ENCODE measurements around the gene SNX13.
"Not testable (repeated sequence)": the region's sequence is repeated elsewhere in the genome, so short reads cannot be mapped to it uniquely, and the experiment has no call there.

Gene SNX13

DNA sequence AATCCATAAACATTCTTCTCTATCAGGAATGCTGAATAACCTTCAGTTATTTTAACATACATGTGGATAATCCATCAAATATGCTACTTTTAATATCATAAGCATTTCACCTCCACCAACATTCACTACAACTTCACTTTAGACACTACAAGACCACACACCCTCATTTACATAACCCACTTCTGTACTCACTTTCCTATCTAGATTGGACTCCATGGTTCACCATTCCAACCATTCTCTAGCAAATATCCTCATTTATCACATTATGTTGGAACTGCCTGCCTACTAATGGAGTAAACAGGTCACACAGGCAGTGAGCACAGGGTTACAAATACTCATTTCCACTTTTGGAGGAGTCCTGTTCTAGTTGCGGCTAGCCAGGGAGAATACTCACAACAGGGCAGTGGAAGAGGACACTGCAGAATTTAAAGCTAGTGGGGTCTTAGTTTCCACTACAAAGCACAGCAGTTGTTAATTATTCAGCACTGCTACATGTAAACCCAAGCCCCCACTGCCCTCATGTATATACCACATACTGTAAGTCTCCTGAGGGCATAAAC is 18.4 kb downstream of the SNX13 start:
- H3K27me3 ChIP-seq (ENCODE audit: control insufficient read depth, insufficient read depth, low read length): no peaks in the 10 kb centered on the region
- peaks cover 4% of the 10 kb centered on the region for H3K4me1 ChIP-seq (ENCODE audit: control insufficient read depth, insufficient read depth, low read length)
- no peak overlapping the region for H3K4me3 ChIP-seq (ENCODE audit: low read length)
- H3K36me3 ChIP-seq (ENCODE audit: control insufficient read depth, insufficient read depth, low read length): no peaks in the 10 kb centered on the region
- H3K27ac ChIP-seq (ENCODE audit: low read depth, low read length): no peak overlapping the region
- no peak overlapping the region for H3K9ac ChIP-seq (ENCODE audit: low read length)

GRCh38 chr7:17917842-17918241 is 22.5 kb downstream of the SNX13 start:
- no peak overlapping the region for H3K27ac ChIP-seq (ENCODE audit: low read depth, low read length)
- H3K9ac ChIP-seq (ENCODE audit: low read length): no peak overlapping the region
- H3K36me3 ChIP-seq (ENCODE audit: control insufficient read depth, insufficient read depth, low read length): no peaks in the 10 kb centered on the region
- no peaks in the 10 kb centered on the region for H3K27me3 ChIP-seq (ENCODE audit: control insufficient read depth, insufficient read depth, low read length)
- no peaks in the 10 kb centered on the region for H3K4me1 ChIP-seq (ENCODE audit: control insufficient read depth, insufficient read depth, low read length)
- no peak overlapping the region for H3K4me3 ChIP-seq (ENCODE audit: low read length)

- H3K27me3 ChIP-seq (ENCODE audit: control insufficient read depth, insufficient read depth, low read length): no peaks in the 10 kb centered on the region
- no peak overlapping the region for H3K4me3 ChIP-seq (ENCODE audit: low read length)
- H3K27ac ChIP-seq (ENCODE audit: low read depth, low read length): no peak overlapping the region
- H3K36me3 ChIP-seq (ENCODE audit: control insufficient read depth, insufficient read depth, low read length): no peaks in the 10 kb centered on the region
- no peaks in the 10 kb centered on the region for H3K4me1 ChIP-seq (ENCODE audit: control insufficient read depth, insufficient read depth, low read length)
- no peak overlapping the region for H3K9ac ChIP-seq (ENCODE audit: low read length)
Measured at GRCh38 chr7:17916786-17917185, 23.5 kb downstream of the SNX13 start.

GRCh38 chr7:17915796-17916195 is 24.5 kb downstream of the SNX13 start:
- H3K4me1 ChIP-seq (ENCODE audit: control insufficient read depth, insufficient read depth, low read length): no peaks in the 10 kb centered on the region
- no peak overlapping the region for H3K27ac ChIP-seq (ENCODE audit: low read depth, low read length)
- no peaks in the 10 kb centered on the region for H3K36me3 ChIP-seq (ENCODE audit: control insufficient read depth, insufficient read depth, low read length)
- no peak overlapping the region for H3K9ac ChIP-seq (ENCODE audit: low read length)
- no peak overlapping the region for H3K4me3 ChIP-seq (ENCODE audit: low read length)
- H3K27me3 ChIP-seq (ENCODE audit: control insufficient read depth, insufficient read depth, low read length): no peaks in the 10 kb centered on the region

GRCh38 chr7:17915168-17915567 is 25.1 kb downstream of the SNX13 start:
- Histone ChIP-seq H3K4me1 (ENCODE audit: control insufficient read depth, insufficient read depth, low read length) (no peaks in the 10 kb centered on the region), H3K27ac (ENCODE audit: low read depth, low read length) (no peak overlapping the region), H3K4me3 (ENCODE audit: low read length) (no peak overlapping the region), H3K9ac (ENCODE audit: low read length) (no peak overlapping the region), H3K36me3 (ENCODE audit: control insufficient read depth, insufficient read depth, low read length) (no peaks in the 10 kb centered on the region), H3K27me3 (ENCODE audit: control insufficient read depth, insufficient read depth, low read length) (no peaks in the 10 kb centered on the region)

- H3K27me3 ChIP-seq (ENCODE audit: control insufficient read depth, insufficient read depth, low read length): no peaks in the 10 kb centered on the region
- no peak overlapping the region for H3K9ac ChIP-seq (ENCODE audit: low read length)
- H3K36me3 ChIP-seq (ENCODE audit: control insufficient read depth, insufficient read depth, low read length): no peaks in the 10 kb centered on the region
- H3K4me1 ChIP-seq (ENCODE audit: control insufficient read depth, insufficient read depth, low read length): no peaks in the 10 kb centered on the region
- H3K4me3 ChIP-seq (ENCODE audit: low read length): no peak overlapping the region
- no peak overlapping the region for H3K27ac ChIP-seq (ENCODE audit: low read depth, low read length)
Measured at GRCh38 chr7:17913250-17913649, 27.0 kb downstream of the SNX13 start.

DNA sequence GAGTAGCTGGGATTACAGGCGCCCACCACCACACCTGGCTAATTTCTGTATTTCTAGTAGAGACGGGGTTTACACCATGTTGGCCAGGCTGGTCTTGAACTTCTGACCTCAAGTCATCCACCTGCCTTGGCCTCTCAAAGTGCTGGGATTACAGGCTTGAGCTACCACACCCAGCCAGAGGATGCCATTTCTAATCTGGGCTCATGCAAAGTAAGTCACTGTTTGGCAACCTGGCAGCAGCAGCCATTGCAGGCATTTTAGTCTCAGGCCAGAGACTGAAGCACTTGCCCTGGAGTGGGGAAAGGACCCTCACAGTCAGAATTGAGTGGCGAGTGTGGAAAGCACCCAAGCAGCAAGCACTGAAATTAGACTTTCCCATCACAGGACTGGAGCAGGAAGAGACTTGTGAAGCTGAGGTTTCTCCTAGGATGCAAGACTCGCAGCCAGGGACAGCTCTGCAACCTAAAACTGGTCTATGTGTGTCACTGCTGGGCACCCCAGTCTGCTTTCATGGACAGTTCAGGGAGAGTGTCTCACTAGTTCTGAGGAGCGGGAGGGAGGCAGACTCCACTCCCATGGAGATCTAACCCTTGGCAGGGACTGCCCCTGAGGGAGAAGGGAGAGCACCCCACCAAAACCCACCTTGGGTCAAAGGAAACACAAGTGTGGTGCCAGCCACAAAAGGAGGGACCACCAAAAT is 27.6 kb downstream of the SNX13 start:
- H3K9ac ChIP-seq (ENCODE audit: low read length): no peak overlapping the region
- H3K27ac ChIP-seq (ENCODE audit: low read depth, low read length): no peak overlapping the region
- H3K27me3 ChIP-seq (ENCODE audit: control insufficient read depth, insufficient read depth, low read length): no peaks in the 10 kb centered on the region
- no peak overlapping the region for H3K4me3 ChIP-seq (ENCODE audit: low read length)
- H3K36me3 ChIP-seq (ENCODE audit: control insufficient read depth, insufficient read depth, low read length): no peaks in the 10 kb centered on the region
- no peaks in the 10 kb centered on the region for H3K4me1 ChIP-seq (ENCODE audit: control insufficient read depth, insufficient read depth, low read length)

GRCh38 chr7:17912050-17912449 is 28.2 kb downstream of the SNX13 start:
- Histone ChIP-seq H3K36me3 (ENCODE audit: control insufficient read depth, insufficient read depth, low read length) (no peaks in the 10 kb centered on the region), H3K27me3 (ENCODE audit: control insufficient read depth, insufficient read depth, low read length) (no peaks in the 10 kb centered on the region), H3K9ac (ENCODE audit: low read length) (no peak overlapping the region), H3K4me3 (ENCODE audit: low read length) (no peak overlapping the region), H3K27ac (ENCODE audit: low read depth, low read length) (no peak overlapping the region), H3K4me1 (ENCODE audit: control insufficient read depth, insufficient read depth, low read length) (no peaks in the 10 kb centered on the region)

GRCh38 chr7:17910377-17910776 is 29.9 kb downstream of the SNX13 start:
- no peak overlapping the region for H3K9ac ChIP-seq (ENCODE audit: low read length)
- no peak overlapping the region for H3K27ac ChIP-seq (ENCODE audit: low read depth, low read length)
- H3K36me3 ChIP-seq (ENCODE audit: control insufficient read depth, insufficient read depth, low read length): no peaks in the 10 kb centered on the region
- H3K4me1 ChIP-seq (ENCODE audit: control insufficient read depth, insufficient read depth, low read length): no peaks in the 10 kb centered on the region
- no peaks in the 10 kb centered on the region for H3K27me3 ChIP-seq (ENCODE audit: control insufficient read depth, insufficient read depth, low read length)
- H3K4me3 ChIP-seq (ENCODE audit: low read length): no peak overlapping the region

DNA sequence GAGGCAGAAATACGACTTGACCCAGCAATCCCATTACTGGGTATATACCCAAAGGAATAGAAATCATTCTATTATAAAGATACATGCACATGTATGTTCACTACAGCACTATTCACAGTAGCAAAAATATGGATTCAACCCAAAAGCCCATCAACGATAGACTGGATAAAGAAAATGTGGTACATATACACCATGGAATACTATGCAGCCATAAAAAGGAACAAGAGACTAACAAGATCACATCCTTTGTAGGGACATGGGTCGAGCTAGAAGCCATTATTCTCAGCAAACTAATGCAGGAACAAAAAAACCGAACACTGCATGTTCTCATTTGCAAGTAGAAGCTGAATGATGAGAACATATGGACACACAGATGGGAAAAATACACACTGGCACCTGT is 31.0 kb downstream of the SNX13 start:
- not testable (repeated sequence) for H3K36me3 ChIP-seq (ENCODE audit: control insufficient read depth, insufficient read depth, low read length); H3K4me1 ChIP-seq (ENCODE audit: control insufficient read depth, insufficient read depth, low read length)

GRCh38 chr7:17907014-17907413 is 33.3 kb downstream of the SNX13 start:
- no peaks in the 10 kb centered on the region for H3K27me3 ChIP-seq (ENCODE audit: control insufficient read depth, insufficient read depth, low read length)

More for the DNA sequence above, 31.0 kb downstream of the SNX13 start:
- not testable (repeated sequence) for H3K27me3 ChIP-seq (ENCODE audit: control insufficient read depth, insufficient read depth, low read length); H3K27ac ChIP-seq (ENCODE audit: low read depth, low read length); H3K9ac ChIP-seq (ENCODE audit: low read length); H3K4me3 ChIP-seq (ENCODE audit: low read length)

GRCh38 chr7:17903337-17903736 is 37.0 kb downstream of the SNX13 start:
- H3K4me3 ChIP-seq (ENCODE audit: low read length): no peak overlapping the region
- H3K36me3 ChIP-seq (ENCODE audit: control insufficient read depth, insufficient read depth, low read length): no peaks in the 10 kb centered on the region
- no peaks in the 10 kb centered on the region for H3K4me1 ChIP-seq (ENCODE audit: control insufficient read depth, insufficient read depth, low read length)
- H3K27ac ChIP-seq (ENCODE audit: low read depth, low read length): no peak overlapping the region
- H3K27me3 ChIP-seq (ENCODE audit: control insufficient read depth, insufficient read depth, low read length): no peaks in the 10 kb centered on the region
- H3K9ac ChIP-seq (ENCODE audit: low read length): no peak overlapping the region

More at GRCh38 chr7:17907014-17907413, 33.3 kb downstream of the SNX13 start:
- Histone ChIP-seq H3K27ac (ENCODE audit: low read depth, low read length) (no peak overlapping the region), H3K9ac (ENCODE audit: low read length) (no peak overlapping the region), H3K4me3 (ENCODE audit: low read length) (no peak overlapping the region), H3K4me1 (ENCODE audit: control insufficient read depth, insufficient read depth, low read length) (no peaks in the 10 kb centered on the region), H3K36me3 (ENCODE audit: control insufficient read depth, insufficient read depth, low read length) (no peaks in the 10 kb centered on the region)

DNA sequence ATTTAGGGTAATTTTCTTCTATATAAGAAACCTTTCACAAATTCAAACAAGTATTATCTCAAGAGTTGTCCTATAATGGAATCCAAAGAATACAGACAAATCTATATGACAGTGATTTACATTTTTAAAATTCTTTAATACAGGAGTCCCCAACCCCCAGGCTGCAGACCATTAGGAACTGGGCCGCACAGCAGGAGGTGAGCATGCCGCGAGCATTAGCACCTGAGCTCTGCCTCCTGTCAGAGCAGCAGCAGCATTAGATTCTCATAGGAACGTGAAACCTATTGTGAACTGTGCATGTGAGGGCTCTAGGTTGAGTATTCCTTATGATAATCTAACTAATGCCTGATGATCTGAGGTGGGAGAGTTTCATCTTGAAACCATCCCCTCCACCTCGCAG is 37.7 kb downstream of the SNX13 start:
- no peaks in the 10 kb centered on the region for H3K36me3 ChIP-seq (ENCODE audit: control insufficient read depth, insufficient read depth, low read length)
- H3K9ac ChIP-seq (ENCODE audit: low read length): no peak overlapping the region
- H3K4me3 ChIP-seq (ENCODE audit: low read length): no peak overlapping the region
- H3K27ac ChIP-seq (ENCODE audit: low read depth, low read length): no peak overlapping the region
- no peaks in the 10 kb centered on the region for H3K27me3 ChIP-seq (ENCODE audit: control insufficient read depth, insufficient read depth, low read length)
- H3K4me1 ChIP-seq (ENCODE audit: control insufficient read depth, insufficient read depth, low read length): no peaks in the 10 kb centered on the region

Measured in rectal smooth muscle tissue (tissue), 1 donor.